ENCODE results near the gene TIMP3.

GRCh38 chr22:32771756-32772155, 29.7 kb upstream of the TIMP3 start:
- TF ChIP-seq POLR2A (IDR thresholded peaks at IDR 0.05) (no peak), POLR2AphosphoS5 (IDR thresholded peaks at IDR 0.05) (no peak)
- TF ChIP-seq, protein P1, sequence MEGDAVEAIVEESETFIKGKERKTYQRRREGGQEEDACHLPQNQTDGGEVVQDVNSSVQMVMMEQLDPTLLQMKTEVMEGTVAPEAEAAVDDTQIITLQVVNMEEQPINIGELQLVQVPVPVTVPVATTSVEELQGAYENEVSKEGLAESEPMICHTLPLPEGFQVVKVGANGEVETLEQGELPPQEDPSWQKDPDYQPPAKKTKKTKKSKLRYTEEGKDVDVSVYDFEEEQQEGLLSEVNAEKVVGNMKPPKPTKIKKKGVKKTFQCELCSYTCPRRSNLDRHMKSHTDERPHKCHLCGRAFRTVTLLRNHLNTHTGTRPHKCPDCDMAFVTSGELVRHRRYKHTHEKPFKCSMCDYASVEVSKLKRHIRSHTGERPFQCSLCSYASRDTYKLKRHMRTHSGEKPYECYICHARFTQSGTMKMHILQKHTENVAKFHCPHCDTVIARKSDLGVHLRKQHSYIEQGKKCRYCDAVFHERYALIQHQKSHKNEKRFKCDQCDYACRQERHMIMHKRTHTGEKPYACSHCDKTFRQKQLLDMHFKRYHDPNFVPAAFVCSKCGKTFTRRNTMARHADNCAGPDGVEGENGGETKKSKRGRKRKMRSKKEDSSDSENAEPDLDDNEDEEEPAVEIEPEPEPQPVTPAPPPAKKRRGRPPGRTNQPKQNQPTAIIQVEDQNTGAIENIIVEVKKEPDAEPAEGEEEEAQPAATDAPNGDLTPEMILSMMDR (IDR thresholded peaks at IDR 0.05 in 8 of 11, conservative IDR thresholded peaks at IDR 0.05 in 3 of 11) = no peak

Data from spleen (tissue), 7 donors.